ENCODE measurements around the gene TMEM237.

DNA sequence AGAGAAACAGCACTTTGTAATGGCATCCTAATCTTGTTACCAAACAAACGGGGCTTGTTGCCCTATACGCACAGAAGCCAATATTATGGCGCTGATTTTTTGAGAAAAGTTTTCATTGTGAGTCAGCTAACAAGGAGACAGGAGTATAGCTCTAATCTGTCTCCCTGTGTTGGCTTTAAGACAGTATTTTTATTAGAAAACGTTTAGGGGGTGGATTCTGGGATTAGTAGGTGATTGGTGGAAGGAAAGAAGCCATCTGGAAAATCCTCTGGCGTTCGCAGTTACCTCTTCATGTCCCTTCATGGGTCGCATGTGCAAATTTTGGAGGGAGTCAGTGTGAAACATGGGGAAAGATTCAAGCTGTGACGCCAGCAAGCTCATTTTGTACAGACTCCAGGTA is 698 bp upstream of the TMEM237 start:
- TF ChIP-seq, protein P1, sequence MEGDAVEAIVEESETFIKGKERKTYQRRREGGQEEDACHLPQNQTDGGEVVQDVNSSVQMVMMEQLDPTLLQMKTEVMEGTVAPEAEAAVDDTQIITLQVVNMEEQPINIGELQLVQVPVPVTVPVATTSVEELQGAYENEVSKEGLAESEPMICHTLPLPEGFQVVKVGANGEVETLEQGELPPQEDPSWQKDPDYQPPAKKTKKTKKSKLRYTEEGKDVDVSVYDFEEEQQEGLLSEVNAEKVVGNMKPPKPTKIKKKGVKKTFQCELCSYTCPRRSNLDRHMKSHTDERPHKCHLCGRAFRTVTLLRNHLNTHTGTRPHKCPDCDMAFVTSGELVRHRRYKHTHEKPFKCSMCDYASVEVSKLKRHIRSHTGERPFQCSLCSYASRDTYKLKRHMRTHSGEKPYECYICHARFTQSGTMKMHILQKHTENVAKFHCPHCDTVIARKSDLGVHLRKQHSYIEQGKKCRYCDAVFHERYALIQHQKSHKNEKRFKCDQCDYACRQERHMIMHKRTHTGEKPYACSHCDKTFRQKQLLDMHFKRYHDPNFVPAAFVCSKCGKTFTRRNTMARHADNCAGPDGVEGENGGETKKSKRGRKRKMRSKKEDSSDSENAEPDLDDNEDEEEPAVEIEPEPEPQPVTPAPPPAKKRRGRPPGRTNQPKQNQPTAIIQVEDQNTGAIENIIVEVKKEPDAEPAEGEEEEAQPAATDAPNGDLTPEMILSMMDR (IDR thresholded peaks at IDR 0.05): no peak
- TF ChIP-seq EZH2 (IDR thresholded peaks at IDR 0.05): no peak
- TF ChIP-seq EZH2phosphoT487 (IDR thresholded peaks at IDR 0.05): no peak

Data from neural progenitor cell (in vitro differentiated cells).